Sigmoid colon (tissue), 4 donors: ENCODE results near the gene SYNE2.

Experiments used
- POLR2AphosphoS5 ChIP-seq, 4 donors: sonication (generic); formaldehyde crosslinking; IDR thresholded peaks; one replicate each; pipeline ENCODE4 v1.6.1; 2017; ENCODE audit warnings: antibody characterized with exemption in 4 of 4
- TF ChIP-seq, protein P1 (sequence below), 4 experiments: fragments of 450-650 bp in 3 of 4; fragments of 200-600 bp in 1 of 4; IDR thresholded peaks; one replicate each; pipeline ENCODE4 v1.5.1; 2016 to 2019; ENCODE audit warnings: antibody characterized with exemption in 4 of 4, mild to moderate bottlenecking in 3 of 4, moderate library complexity in 2 of 4

- TF ChIP-seq, protein P1, sequence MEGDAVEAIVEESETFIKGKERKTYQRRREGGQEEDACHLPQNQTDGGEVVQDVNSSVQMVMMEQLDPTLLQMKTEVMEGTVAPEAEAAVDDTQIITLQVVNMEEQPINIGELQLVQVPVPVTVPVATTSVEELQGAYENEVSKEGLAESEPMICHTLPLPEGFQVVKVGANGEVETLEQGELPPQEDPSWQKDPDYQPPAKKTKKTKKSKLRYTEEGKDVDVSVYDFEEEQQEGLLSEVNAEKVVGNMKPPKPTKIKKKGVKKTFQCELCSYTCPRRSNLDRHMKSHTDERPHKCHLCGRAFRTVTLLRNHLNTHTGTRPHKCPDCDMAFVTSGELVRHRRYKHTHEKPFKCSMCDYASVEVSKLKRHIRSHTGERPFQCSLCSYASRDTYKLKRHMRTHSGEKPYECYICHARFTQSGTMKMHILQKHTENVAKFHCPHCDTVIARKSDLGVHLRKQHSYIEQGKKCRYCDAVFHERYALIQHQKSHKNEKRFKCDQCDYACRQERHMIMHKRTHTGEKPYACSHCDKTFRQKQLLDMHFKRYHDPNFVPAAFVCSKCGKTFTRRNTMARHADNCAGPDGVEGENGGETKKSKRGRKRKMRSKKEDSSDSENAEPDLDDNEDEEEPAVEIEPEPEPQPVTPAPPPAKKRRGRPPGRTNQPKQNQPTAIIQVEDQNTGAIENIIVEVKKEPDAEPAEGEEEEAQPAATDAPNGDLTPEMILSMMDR (IDR thresholded peaks at IDR 0.05), result no peak
- no peak for TF ChIP-seq POLR2AphosphoS5 (IDR thresholded peaks at IDR 0.05)
Measured at GRCh38 chr14:64114166-64114565, 261.4 kb downstream of the SYNE2 start.
